Activated T-cell treated with anti-CD3 and anti-CD28 coated beads, Interleukin-2, amount 50 U/mL, for 1 hour (primary cell): ENCODE measurements around the gene OTX2.

Experiments used
- DNase-seq: peaks from one replicate; pipeline ENCODE4 v3.0.0-alpha.2; 2020

OTX2 gene

DNA sequence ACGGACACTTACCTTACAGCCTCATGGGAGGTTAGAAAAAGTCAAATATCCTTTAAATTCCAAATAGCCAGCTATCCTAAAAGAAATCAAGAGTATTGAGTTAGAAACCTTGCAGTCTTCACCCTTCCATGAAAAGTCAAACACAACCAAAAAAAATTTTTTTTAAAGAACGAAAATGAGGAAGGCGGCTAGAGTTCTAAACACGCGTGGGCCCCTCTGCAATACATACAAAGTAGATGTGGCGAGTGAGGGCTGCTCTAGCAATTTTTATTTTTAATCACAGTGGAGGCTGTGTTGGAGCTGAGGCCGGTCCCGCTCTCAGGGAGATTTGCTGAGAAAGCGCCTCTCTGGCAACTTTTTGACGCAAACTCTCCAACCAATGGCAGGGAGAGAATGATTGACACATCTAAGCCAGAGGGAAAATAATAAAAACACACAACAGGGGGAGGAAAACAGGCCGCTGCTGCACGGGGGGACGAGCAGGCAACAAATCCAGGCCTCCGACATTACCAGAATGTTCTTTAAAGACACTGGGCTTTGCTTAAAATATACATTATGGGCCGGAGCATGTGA, at the start of gene OTX2:
Gene OTX2 (minus strand): TSS at position 333 of the 573 bp plus-strand sequence. CDS start 5,023 bp downstream, outside the sequence.
- DNase-seq = no peak

DNA sequence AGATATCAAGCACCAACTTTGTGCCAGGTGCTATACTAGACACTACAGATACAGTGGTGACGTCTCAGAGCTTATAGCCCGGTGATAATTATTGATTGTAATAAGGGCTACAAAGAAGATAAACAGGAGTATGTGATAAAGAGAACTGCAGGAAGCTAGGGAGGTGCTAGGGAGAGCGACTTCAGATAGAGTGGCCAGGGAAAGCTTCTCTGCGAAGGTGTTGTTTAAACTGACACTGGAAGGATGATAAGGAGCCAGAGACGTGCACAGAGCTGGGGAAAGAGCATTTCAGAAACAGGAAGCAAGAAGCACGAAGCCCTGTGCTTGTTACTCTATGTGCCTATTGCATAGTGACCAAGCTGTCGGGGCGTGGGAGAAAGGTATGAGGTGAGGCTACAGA, 48.1 kb upstream of the OTX2 start:
- no peak for DNase-seq

DNA sequence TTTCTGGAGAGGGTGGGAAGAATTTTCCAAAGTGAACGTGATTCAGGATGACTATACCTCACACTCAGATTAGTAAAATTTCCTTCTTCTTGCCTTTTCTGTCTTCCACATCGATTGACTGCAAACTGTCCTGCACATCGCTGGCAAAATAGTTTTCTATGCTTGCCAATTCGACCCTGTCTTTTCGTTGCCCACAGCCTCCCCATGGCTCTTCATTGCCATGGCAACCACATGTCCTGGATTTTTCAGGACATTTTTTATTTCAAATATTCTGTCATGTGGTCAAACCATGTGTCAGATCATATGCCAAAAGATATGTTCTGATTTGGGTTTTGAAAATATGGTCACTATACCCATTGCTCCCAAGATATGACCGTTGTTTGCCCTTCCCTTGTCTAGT, 46.9 kb upstream of the OTX2 start:
- DNase-seq = no peak

DNA sequence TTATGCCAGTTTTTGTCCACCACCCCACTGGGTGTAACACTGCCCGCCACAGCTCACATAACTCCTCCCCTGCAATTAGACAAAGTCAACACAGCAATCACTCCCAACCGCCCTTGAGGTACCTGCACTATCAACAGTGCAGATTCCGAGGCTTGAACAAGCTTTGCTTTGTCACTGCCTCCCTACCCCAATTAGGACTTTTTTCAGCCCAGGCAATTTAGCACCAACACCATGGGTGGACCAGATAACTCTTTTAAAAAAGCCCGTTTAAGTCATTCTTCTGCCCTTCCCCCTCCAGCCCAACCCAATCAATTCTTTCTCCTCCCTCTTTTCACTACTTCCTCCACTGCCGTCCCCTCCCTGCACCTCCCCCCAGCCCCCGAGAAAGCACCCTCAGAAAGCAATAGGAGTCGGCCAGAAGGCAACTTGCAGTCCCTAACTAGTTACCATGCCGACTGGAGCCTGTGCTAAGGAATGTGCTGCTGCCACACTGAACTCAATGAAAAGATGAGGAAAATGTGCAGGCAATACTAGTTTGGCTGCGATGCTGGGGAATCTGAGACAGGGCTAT, 45.7 kb upstream of the OTX2 start:
- no peak for DNase-seq

DNA sequence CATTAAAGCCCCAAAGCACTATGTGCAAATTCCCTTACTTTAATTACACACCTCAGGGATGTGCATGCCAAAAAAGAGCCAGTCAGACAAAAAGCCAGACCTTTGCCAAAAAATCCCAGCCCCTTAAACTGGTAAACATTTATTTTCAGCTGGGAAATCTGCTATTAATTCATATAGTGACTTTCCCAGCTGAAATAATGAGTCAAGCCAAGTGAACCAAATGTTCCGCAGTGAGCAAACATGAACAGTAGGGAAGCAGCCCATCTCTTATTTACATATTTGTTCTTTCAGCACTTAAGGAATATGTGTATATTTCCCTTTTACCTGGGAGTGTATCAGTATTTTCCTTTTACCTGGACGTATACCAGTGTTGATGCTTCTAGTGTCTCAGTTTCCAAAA, 44.0 kb upstream of the OTX2 start:
- no peak for DNase-seq

DNA sequence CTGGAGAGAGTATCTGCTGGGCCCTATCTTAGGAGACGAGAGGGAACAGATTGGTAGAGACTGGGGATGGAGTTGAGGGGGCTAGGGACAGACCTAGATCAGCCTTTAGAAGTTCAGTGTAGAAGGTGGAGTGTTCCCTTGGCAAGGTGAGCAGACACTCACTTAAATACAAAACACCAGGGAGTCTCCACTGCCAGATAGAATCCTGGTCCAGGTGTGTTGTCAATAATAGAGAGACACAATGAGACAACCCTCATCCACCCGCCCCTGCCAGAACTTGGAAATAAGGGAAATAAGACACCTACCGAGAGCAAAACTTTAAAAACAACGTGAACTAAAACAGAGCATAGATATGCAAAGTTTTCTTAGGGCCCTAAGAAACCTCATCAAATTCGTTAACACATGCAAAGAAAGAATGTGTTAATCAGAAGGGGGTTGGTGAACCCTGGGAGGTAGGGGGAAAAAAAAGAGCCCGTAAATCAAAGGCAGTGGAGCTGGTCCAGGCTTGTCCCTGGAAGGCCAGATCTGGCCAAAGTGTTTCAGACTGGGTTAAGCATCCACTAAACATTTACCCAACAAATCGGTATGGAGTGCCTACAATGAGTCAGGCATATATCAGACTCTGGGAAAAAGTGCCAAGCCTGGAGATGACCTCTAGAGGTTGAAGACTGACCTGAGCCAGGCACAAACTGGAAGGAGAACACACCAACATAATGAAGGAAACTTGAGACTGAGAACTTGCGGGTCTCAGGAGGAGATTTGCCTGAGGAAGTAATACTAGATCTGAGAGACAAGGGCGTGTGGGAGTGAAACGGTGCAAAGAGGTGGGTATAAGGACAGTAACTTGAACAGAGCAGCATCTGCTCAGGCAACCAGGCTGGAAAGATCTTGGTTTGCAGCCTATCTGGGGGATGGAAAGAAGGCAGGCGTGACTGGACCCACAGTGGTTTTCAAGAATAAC, 37.0 kb upstream of the OTX2 start:
- no peak for DNase-seq

DNA sequence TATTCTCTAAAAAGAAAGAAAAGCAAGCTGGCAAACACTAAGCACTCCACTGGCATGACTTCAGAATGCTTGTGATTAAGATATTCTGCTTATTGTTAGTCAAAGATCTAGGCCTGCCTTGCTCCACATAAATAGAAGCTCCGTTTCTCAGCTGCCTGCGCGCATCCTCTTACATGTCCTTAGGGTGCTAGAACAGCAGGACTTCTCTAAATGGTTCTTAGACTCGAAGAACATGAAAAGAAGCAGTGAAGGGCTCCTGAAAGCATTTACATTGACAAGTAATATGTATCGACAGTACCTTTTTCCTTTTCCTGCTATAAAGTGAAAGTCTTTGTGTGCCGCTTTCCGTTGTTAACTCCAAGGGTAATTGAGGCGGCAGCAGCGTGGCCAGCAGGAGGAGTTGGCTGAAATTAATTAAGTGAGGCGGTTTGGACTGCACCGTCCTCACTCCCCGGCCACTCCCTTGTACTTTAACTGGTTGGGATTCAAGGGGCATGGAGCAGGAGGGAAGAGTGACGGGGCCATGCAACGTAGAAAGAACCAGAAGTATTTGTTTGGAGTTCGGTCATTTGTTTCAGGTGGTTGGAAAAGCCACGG, 34.2 kb upstream of the OTX2 start:
- no peak for DNase-seq

DNA sequence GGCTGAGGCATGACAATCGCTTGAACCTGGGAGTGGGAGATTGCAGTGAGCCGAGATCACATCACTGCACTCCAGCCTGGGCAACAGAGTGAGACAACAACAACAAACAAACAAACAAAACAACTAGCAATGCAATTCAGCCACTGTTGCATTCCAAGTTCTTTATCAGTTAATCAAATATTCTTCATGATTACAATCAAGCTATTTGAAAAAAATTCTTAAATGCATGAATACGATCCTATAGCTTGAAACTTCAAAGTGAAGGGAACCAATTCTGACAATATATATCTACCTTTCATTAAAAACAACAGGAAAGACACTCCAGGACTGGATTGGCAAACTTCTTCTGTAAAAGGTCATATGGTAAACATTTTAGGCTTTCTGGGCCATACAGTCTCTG, 31.3 kb upstream of the OTX2 start:
- no peak for DNase-seq

DNA sequence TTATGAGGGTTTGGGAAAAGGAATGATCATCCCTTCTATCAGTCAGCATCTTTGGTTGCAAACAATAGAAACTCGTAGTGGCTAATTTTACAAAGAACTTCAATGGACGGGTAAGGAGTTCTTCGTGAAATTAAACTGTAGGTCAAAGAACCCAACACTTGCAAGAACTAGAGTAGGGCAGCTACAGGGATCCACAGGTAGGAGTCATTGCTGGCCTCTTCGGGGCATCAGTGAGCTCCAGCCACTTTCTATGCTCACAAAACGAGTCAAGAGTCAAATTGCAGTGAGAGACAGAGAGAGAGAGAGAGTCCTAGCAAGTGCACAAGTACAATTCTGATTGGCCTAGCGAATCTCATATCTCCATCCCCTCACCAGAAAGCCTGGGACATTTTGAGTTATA, 29.9 kb upstream of the OTX2 start:
- DNase-seq = no peak

DNA sequence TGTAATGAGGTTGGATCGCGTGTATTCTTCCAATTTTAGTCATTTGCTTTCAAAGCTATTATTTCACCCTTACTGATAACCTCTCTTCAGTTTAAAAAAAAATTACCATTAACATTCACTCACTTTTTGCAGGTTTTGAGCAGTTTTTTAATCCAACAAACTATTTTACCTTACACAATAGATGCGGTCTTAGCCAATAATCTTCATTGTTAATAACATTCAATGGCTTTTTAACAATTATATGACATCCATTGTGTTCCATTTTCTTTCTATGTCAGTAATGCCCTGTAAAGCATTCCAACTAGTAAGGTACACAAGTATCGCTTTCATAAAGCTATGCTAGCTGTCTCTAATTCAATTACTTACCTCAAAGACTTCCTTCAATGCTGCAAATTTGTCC, 18.9 kb upstream of the OTX2 start:
- no peak for DNase-seq

DNA sequence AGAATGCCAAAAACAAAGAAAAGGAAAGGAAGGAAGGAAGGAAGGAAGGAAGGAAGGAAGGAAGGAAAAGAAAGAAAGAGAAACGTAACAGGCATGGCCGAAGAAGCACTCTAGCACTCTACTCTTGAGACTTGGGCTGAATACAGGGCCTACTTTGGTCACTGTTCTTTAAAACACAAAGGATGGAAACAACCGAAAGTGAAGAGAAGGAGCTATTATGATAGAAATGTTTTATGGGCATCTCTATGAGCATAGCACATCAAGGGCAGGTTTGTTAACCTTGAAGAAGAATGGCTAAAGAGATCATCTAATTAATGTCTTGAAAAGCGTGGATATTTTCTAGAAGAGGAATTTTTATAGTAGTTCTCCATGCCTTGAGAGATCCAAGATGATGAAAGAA, 15.9 kb upstream of the OTX2 start:
- DNase-seq = no peak

DNA sequence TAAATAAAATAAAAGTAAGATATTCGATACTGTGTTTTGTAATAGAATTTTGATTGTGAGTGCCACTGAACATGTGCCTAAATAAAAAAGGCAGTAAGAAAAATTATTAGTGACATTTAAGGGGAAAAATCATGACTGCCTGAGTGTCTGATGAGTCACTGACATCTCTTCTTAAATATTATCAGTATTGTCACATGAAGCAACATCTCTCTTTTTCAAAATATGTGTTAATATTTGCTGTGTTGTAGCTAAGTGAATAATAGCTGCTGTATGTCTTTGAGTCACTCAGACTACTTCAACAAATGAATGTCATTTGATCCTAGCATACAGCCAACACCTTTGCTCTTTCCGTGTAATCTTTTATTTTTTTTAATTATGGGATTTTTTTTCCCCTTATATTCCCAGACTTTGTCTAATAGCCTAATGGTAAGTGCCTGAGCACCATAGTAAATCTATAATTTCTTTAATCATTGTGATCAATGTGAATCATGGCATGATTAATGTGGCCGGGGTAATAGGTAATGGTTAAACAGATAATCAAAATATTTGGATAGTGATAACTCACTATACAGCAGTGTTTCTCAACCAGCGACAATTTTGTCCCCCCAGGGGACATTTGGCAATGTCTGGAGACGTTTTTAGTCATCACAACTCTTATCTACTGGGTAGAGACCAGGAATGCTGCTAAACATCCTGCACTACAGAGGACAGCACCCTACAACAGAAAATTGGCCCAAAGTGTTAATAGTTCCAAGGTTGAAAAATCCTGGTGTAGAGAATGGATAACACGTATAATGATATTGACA, 11.7 kb upstream of the OTX2 start:
- DNase-seq = no peak

DNA sequence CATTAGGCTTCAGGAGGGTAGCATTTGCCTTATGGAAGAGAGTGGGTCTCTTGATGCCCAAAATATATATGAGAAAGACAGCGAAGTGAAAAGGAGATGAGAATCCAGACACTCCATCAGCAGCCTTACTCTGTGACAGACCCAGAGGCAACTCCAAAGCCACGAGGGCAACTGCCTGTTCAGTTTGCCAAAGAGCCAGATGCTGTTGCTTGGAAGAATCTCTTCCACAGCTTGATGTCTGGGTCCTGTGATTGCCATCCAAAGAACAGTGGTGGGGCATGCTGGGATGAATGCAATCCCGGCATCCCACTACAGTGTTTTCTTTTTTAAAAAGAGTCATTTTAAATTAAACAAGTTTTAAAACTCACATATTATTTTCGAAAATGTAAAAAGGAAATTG, 10.9 kb upstream of the OTX2 start:
- no peak for DNase-seq

DNA sequence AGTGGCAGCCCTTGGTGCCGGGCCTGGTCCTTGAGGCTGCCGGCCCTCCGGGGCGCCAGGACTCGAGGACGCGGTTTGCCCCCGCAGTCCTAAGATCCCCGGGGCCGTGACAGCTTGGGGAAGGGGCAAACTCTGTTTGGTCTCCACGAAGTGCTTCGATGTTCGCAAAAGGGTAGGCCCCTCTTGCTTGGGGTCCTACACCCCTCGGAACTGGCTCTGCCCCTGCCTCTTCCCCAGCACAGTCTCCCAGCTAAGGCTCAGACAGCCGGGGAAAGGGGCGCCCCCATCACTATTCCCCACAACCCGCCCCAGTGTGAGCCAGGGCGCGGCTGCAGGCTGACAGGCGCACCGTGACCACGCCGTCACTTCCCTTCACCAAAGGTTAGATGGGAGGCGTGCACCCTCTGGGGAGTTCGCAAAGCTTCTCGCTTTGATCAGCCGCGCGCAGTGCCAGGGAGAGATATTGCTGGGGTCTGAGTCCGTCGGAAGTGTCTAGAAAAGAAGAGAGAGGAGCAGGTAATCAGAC, 7.2 kb upstream of the OTX2 start:
- DNase-seq = no peak

DNA sequence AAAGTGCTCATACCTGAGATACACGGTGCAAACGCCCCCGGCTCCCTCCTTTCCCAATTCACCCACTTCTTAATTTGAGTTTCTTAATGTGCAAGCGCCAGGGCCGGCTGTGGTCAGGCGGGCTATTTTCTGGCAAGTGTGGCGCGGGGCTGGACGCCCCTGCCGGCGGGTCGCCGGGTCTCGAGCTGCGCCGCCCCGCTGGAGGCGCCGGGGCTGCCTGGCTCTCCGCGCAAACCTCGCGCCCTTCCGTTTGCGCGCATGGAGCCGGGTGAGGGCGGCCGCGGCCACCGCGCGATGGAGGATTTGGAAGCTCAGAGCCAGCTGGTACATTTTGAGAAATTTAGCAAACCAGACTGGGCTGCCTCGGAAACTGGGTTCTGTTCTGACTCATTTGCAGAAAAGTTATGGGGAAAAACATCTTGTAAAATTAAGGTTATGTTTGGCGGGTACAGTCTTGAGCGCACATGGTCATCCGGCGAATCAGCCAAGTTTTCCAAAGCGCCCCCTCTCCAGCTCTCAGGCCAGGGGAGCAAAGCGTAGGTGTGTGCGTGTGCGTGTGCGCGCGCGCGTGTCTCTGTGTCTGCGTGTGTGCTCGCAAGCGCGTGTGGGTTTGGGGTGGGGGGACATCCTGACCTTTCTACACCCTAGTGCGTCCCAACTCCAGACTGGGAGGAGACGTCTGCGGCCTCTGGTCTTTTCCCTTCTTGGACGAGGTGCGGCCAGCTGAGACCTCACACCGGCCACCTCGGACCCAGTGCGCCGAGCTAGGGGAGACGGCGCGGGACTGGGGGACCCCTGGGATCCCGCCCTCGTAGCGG, 6.5 kb upstream of the OTX2 start:
- DNase-seq = no peak

DNA sequence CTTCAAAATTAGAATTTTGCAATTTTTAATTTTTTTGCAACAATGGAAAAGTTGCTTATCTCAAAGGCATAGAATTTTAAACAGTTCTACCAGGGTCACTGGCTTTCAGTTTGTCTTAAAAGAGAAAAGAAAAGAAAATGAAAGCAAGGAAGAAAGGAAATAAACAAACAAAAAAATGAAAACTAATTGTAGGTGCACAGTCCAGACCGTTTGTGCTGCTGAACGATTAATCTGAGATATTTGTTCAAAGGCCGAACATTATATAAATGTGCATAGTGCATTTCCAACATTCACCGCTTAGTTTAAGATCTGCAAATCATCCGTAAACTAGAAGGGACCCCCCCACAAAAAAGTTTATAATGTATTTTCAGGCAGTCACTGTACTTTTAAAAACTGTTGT, 5.5 kb upstream of the OTX2 start:
- DNase-seq = no peak

DNA sequence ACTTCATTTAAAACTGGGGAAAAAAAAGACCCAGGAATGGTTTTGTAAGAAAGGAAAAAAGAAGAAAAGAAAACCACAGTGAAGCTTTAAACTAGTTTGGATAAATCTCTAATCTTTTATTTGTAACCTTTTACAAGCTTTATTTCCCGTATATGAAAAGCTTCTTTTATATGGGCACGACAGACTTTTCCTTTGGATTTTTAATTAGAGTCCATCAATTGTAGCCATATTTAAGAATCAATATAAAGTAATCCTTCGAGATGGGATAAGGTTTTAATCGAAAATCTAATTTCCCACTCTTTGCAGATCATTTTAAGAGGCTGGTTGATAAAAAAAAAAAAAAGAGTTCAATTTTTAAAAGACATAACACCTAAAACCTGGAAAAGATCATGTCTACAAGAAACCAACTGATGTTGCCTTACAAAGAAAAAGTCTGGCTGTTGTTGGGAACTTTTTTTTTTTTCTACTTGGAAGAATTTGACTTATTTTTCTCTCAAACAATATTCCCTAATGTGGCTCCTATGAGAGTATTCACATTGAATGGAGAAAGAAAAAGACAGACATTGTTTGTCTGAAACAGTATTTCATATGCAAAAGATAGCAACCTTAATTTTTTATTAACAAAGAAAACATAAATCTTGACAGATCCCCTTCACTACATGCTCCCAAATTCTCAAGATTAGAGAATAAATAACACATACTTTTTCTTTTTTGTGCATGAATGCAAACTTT, 4.9 kb upstream of the OTX2 start:
- no peak for DNase-seq

DNA sequence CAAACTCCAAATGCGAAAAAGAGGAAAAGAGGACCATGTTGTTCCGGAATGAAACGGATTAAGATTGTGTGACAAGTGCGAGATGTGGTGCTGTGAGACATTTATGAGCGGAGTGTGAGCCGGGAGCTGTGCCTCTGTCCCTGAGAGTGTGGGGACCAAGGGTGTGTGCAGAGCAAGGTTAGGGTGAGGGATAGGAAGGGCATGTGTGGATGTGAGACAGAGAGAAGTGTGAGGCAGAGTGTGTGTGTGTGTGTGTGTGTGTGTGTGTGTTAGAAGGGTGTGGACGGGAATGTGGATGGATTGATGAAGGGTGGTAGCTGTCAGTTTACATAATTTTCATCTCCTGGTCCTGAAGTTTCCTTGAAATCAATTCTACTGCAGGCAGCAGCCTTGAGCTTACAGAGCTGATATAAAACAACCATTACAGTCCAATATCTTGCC, 4.3 kb upstream of the OTX2 start:
- DNase-seq = no peak

DNA sequence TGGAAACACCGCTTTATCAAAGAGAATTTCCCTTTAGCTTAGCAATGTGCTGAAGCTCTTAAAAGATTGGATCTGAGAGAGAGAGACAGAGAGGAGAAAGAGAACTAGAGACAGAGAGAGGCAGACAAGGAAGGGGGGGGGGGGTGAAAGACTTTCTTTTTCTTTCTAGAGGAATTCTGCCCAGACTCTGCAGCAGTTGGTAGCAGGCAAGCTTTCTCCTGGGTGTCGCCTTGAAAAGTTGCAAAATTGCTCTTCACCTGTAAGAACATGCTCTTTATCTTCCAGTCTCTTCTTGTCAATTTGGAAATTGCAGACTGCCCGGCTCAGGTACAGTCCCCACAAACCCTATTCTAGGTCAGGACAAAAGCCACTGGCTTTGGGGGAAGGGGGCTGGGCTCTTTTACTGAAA, 2.9 kb upstream of the OTX2 start:
- DNase-seq = no peak

DNA sequence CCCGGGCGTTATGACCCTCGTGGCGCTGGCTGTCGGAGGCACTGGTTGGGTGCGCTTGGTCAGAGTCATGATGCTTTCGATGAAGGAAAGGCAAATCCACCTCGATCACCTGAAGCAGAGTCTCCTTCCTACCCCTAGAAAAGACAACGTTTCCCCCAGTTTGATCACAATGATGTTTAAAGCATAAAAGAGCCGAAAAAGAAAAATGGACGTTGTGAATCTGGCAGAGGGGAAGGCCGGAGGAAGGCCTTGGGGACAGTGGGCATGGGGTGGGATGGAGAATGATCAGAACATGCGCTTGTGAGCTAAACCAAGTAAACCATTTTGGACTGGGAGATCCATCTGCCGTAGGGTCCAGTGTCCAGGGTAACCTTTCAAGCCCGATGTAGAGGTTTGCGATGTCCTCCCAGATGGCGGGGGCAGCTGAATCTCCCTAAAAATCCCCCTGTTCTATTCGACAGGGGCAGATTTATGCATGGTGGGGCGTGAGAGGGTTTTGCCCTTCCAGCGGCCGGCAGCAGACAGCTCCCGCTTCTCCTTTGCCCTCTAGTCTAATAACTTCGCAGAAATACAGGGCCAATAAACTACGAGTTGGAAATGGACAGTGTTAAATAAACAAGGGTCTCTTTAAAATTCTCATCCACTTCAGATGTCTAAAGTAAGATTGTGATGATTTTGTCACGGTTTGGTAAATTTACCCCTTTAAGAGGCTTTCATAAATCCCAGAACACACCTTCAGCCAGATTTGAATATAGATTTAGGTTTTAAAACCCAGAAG, 2.3 kb upstream of the OTX2 start:
- no peak for DNase-seq
